ENCODE results near the gene PLXNA2.

PLXNA2 gene

GRCh38 chr1:208174731-208175507 is 69.3 kb downstream of the PLXNA2 start:
- no peak for DNase-seq (ENCODE audit: insufficient read length, low spot score)
- FAIRE-seq = no peak
- no peak for TF ChIP-seq CTCF (IDR thresholded peaks at IDR 0.05; ENCODE audit: insufficient read depth, missing control alignments)

- DNase-seq (ENCODE audit: insufficient read length, low spot score) (no peak), FAIRE-seq (no peak)
- no peak for TF ChIP-seq CTCF (IDR thresholded peaks at IDR 0.05; ENCODE audit: insufficient read depth, missing control alignments)
Observed at GRCh38 chr1:208174200-208174599, 70.0 kb downstream of the PLXNA2 start.

- no peak for FAIRE-seq
- no peak for DNase-seq (ENCODE audit: insufficient read length, low spot score)
- no peak for TF ChIP-seq CTCF (IDR thresholded peaks at IDR 0.05; ENCODE audit: insufficient read depth, missing control alignments)
Observed at GRCh38 chr1:208173749-208174148, 70.4 kb downstream of the PLXNA2 start.

- no peak for TF ChIP-seq CTCF (IDR thresholded peaks at IDR 0.05; ENCODE audit: insufficient read depth, missing control alignments)
- DNase-seq (ENCODE audit: insufficient read length, low spot score) (no peak), FAIRE-seq (no peak)
Observed at GRCh38 chr1:208172423-208173145, 71.6 kb downstream of the PLXNA2 start.

GRCh38 chr1:208171616-208172422 is 72.4 kb downstream of the PLXNA2 start:
- FAIRE-seq (no peak), DNase-seq (ENCODE audit: insufficient read length, low spot score) (no peak)
- TF ChIP-seq CTCF (IDR thresholded peaks at IDR 0.05; ENCODE audit: insufficient read depth, missing control alignments) = no peak

GRCh38 chr1:208170252-208170651 is 73.9 kb downstream of the PLXNA2 start:
- DNase-seq (ENCODE audit: insufficient read length, low spot score) = no peak
- TF ChIP-seq CTCF (IDR thresholded peaks at IDR 0.05; ENCODE audit: insufficient read depth, missing control alignments) = no peak
- FAIRE-seq = no peak
